Type B pancreatic cell (in vitro differentiated cells): ENCODE measurements around the gene MYO5A. TPM values are rescaled to one million over a fixed set of nuclear protein-coding genes. Genes with fewer than 3 reads are reported as not detected.
"Not testable (repeated sequence)": the region's sequence is repeated elsewhere in the genome, so short reads cannot be mapped to it uniquely, and the experiment has no call there.

Source experiments
- DNase-seq: peaks from one replicate; pipeline ENCODE4 v3.0.0; 2021; ENCODE audit warnings: mixed read lengths; ENCODE audit not compliant: unreplicated experiment; ENCODE audit errors: extremely low spot score
- H3K27ac Mint-ChIP-seq: 2 replicates; pipeline ENCODE4 v1.8.0; 2021; ENCODE audit warnings: mild to moderate bottlenecking, mixed read lengths
- H3K27me3 Mint-ChIP-seq: 2 replicates; pipeline ENCODE4 v1.8.0; 2021; ENCODE audit warnings: mixed read lengths
- H3K36me3 Mint-ChIP-seq: 2 replicates; pipeline ENCODE4 v1.8.0; 2021; ENCODE audit warnings: mixed read lengths
- H3K4me1 Mint-ChIP-seq: one replicate; pipeline ENCODE4 v1.8.0; 2021; ENCODE audit warnings: mixed read lengths; ENCODE audit not compliant: unreplicated experiment
- H3K4me3 Mint-ChIP-seq: 2 replicates; pipeline ENCODE4 v1.8.0; 2021; ENCODE audit warnings: mild to moderate bottlenecking, mixed read lengths
- H3K9me3 Mint-ChIP-seq: 2 replicates; pipeline ENCODE4 v1.8.0; 2021; ENCODE audit warnings: mixed read lengths
- CTCF ChIP-seq: fragments of 200-600 bp; sonication (generic); conservative IDR thresholded peaks from 2 replicates; pipeline ENCODE4 v1.5.0; 2021; ENCODE audit warnings: antibody characterized with exemption, mild to moderate bottlenecking
- total RNA-seq: library from RNA; stranded (reverse); gene quantifications from 2 replicates; pipeline ENCODE4 v1.2.1, GENCODE V29; 2021; ENCODE audit warnings: low replicate concordance

The MYO5A gene
- total RNA-seq, 1 donor from 2014 or later = 20.9 TPM

- Mint-ChIP-seq H3K27me3 (no peaks in the 10 kb centered on the region), H3K27ac (peak overlapping the region; percentile 92), H3K4me3 (peak overlapping the region; percentile 98), H3K36me3 (no peaks in the 10 kb centered on the region), H3K9me3 (no peaks in the 10 kb centered on the region), H3K4me1 (peaks cover 19% of the 10 kb centered on the region)
- no peak for DNase-seq
- no peak for TF ChIP-seq CTCF
These were observed 39.4 kb upstream of the MYO5A start for GRCh38 chr15:52567871-52568600.

GRCh38 chr15:52566889-52567288 lies 38.2 kb upstream of the MYO5A start:
- peak overlapping the region; percentile 92 for H3K27ac Mint-ChIP-seq
- H3K4me1 Mint-ChIP-seq = peaks cover 24% of the 10 kb centered on the region

GRCh38 chr15:52565417-52566358 lies 37.0 kb upstream of the MYO5A start:
- Mint-ChIP-seq H3K27ac (peak overlapping the region; percentile 70), H3K4me1 (peaks cover 28% of the 10 kb centered on the region), H3K4me3 (peak overlapping the region; percentile 25)
- H3K9me3 Mint-ChIP-seq, H3K36me3 Mint-ChIP-seq, DNase-seq, H3K27me3 Mint-ChIP-seq: not testable (repeated sequence)

More at GRCh38 chr15:52566889-52567288, 38.2 kb upstream of the MYO5A start:
- Mint-ChIP-seq H3K36me3 (peaks cover 4% of the 10 kb centered on the region), H3K27me3 (no peaks in the 10 kb centered on the region), H3K9me3 (no peaks in the 10 kb centered on the region), H3K4me3 (peak overlapping the region; percentile 98)
- no peak for DNase-seq
- no peak for TF ChIP-seq CTCF

GRCh38 chr15:52563501-52564060 lies 34.9 kb upstream of the MYO5A start:
- TF ChIP-seq CTCF = no peak
- peaks cover 37% of the 10 kb centered on the region for H3K4me1 Mint-ChIP-seq
- no peak overlapping the region for H3K4me3 Mint-ChIP-seq
- no peak for DNase-seq
- H3K9me3 Mint-ChIP-seq = no peaks in the 10 kb centered on the region
- no peaks in the 10 kb centered on the region for H3K27me3 Mint-ChIP-seq
- H3K36me3 Mint-ChIP-seq = peaks cover 8% of the 10 kb centered on the region
- peak overlapping the region; percentile 34 for H3K27ac Mint-ChIP-seq

GRCh38 chr15:52559575-52559974 lies 30.9 kb upstream of the MYO5A start:
- H3K4me3 Mint-ChIP-seq = no peak overlapping the region
- no peak for TF ChIP-seq CTCF
- peaks cover 15% of the 10 kb centered on the region for H3K36me3 Mint-ChIP-seq
- no peaks in the 10 kb centered on the region for H3K27me3 Mint-ChIP-seq
- no peaks in the 10 kb centered on the region for H3K9me3 Mint-ChIP-seq
- H3K4me1 Mint-ChIP-seq = peaks cover 25% of the 10 kb centered on the region
- no peak for DNase-seq
- peak overlapping the region; percentile 29 for H3K27ac Mint-ChIP-seq
